ENCODE results near the gene OGDHL.

DNA sequence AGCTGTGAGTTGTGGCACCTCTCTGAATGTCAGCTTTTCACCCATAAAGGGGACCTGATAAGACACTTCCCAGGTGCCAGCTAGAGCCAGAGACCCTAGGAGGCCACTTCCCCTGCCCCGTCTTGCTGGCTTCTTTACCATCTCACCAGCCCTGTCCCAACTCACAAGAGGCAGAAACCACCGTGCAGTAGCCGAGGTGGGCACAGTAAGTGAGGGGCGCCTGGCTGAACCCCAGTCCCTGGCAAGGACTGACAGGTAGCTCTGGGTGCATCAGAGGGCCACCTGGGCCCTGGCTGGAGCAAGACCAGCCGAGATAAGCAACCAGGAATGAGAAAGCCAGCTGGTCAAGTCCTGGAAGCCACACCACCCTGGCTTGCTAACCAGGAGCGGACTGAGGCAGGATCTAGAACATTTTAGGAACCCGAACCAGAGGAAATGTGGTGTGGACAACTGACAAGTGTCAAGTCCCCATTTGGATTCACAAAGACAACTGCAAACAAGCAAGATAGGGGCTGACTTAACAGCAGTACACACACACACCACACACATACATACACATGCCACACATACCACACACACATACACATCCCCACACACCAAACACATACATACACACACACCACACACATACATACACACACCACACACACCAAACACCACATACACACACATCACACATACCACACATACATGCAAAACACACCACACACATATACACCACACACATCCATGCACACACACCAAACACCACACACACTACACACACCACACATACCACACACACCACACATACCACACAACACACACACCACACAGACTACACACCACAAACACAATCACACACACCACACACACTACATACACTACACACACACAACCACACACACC is 20.8 kb downstream of the OGDHL start:
- no peak for TF ChIP-seq YY1 (IDR thresholded peaks at IDR 0.05; ENCODE audit: borderline replicate concordance in 1 of 3, control insufficient read depth in 1 of 3, extremely low read depth in 1 of 3, insufficient read depth in 3 of 3, insufficient read length in 1 of 3, insufficient replicate concordance in 2 of 3, low read depth in 1 of 3, low read length in 2 of 3)
- no peak for TF ChIP-seq HNRNPK (IDR thresholded peaks at IDR 0.05; ENCODE audit: low read depth, low read length, poor library complexity, severe bottlenecking)
- TF ChIP-seq NR2C2 (CRISPR knock-in tag; IDR thresholded peaks at IDR 0.05): no peak
- no peak for TF ChIP-seq NR2C2 (tag; IDR thresholded peaks at IDR 0.05)

Data from K562 (cell line).